ENCODE results near the gene MARCHF3.
"Not testable (repeated sequence)": the region's sequence is repeated elsewhere in the genome, so short reads cannot be mapped to it uniquely, and the experiment has no call there.

GRCh38 chr5:126904407-126904806 is 126.0 kb downstream of the MARCHF3 start:
- not testable (repeated sequence) for TF ChIP-seq POLR2A (IDR thresholded peaks at IDR 0.05; ENCODE audit: low read depth, low read length); CTCF (IDR thresholded peaks at IDR 0.05; ENCODE audit: extremely low read depth in 1 of 2, insufficient read depth in 1 of 2, low read depth in 1 of 2, low read length in 2 of 2)

Measured in endothelial cell of umbilical vein (primary cell).